ENCODE results near the gene SCIMP.
"Not testable (repeated sequence)": the region's sequence is repeated elsewhere in the genome, so short reads cannot be mapped to it uniquely, and the experiment has no call there.

Gene SCIMP

DNA sequence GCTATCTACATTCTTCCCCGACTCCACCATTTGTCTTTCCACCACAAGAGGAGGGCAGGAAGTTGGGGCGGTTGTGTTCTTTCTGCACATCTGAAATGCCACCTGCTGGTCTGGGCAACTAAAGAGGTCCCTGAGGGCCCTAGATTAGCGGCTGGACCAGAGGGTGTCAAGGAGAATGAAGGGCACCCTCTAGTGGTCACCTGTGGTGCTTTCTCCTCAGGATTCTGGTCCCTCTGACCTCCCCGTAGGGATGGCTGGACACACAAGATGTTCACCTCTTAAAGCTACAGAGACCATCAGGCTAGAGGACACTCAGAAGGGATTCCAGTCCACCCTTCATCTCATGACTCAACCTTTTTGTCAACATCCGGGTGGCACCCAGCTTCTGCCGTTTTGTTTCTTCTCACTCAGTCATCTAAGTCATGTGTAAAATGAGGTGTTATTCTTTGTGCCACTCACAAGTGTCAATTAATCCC lies 2.9 kb upstream of the SCIMP start:
- no peak for DNase-seq

DNA sequence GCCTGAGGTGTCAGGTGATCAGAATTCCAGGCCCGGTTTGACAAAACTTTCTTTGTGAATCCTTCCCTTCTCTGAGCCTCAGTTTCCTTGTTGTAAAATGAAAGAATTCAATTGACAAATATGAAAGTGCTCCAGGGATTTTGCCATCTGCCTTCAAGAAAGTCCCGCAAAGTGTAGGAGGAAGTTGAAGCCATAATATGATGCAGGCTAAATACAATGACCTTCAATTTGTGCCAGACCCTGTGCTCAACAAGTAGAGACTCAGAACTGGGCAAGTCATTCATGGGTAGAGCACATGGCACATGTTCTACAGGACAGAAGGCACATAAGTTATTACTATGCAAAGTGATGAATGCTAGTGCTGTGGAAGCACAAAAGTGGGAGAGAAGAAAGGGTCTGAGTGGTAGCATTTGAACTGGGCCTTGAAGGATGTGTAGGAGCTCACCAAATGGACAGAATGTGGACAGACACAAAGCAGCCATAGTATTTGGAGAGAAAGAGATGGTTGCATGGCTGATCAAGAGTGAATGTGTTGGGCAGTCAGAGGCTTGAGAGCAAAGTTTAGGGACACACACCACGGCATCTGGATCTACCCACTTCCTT lies 2.4 kb upstream of the SCIMP start:
- DNase-seq = no peak

GRCh38 chr17:5233492-5233891 lies 1.2 kb downstream of the SCIMP start:
- not testable (repeated sequence) for DNase-seq

DNA sequence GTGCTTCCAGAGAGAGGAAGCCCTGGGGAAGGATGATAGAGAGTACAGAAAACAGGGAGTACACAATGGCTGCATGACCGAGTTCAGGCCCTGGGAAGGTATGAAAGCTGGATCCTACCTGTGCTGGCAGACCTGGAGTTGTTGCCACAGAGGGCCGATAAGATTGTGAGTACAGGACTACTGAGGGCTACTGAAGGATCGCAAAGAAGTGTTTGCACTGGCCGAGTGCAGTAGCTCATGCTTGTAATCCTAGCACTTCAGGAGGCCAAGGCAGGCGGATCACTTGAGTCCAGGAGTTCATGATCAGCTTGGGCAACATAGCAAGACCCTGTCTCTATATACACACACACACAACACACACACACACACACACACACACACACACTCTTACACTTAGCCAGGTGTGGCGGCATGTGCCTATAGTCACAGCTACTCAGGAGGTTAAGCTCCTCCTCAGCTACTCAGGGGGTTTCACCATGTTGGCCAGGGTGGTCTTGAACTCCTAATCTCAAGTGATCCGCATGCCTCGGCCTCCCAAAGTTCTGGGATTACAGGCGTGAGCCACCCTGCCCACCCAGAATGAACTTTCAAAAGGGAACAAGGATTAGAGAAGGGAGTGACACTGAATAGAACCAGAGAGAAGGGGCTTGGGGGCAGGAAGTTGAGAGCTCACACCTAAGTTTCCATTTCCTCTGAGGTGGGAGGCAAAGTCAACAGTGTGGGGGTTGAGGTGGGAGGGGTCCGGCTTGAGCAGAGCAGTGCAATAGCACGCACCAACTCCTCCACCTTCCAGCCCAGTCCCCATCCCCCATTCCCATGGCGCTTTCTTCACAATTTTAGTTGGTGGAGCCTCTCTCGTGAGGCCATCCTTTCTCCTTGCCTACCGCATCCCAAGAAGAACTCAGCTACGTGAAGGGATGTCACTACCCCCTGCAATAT lies 7.5 kb downstream of the SCIMP start:
- no peak for DNase-seq

GRCh38 chr17:5225668-5226457 lies 8.8 kb downstream of the SCIMP start:
- DNase-seq = no peak

DNA sequence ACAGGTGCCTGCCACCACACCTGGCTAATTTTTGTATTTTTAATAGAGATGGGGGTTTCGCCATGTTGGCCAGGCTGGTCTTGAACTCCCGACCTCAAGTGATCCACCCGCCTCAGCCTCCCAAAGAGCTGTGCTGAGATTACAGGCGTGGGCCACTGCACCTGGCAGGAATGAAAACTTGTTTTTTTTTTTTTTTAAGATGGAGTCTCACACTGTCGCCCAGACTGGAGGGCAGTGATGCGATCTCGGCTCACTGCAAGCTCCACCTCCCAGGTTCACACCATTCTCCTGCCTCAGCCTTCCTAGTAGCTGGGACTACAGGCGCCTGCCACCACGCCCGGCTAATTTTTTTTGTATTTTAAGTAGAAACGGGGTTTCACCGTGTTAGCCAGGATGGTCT lies 12.7 kb downstream of the SCIMP start:
- not testable (repeated sequence) for DNase-seq

GRCh38 chr17:5220074-5220473 lies 14.6 kb downstream of the SCIMP start:
- no peak for DNase-seq

DNA sequence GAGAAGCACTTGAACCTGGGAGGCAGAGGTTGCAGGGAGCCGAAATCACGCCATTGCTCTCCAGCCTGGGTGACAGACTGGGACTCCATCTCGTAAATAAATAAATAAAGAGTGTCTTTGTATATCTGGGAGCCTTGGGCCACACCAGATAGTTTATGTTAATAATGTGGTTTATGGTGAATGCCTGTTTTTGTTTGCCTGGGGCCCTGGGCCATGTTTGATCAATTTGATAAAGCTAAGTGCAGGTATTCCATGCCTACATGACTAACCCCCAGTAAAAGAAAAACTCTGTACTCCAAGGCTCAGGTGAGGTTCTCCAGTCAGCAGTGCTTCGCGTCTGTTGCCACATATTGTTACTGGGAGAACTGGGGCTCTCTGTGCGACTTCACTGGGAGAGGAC lies 15.1 kb downstream of the SCIMP start:
- no peak for DNase-seq

DNA sequence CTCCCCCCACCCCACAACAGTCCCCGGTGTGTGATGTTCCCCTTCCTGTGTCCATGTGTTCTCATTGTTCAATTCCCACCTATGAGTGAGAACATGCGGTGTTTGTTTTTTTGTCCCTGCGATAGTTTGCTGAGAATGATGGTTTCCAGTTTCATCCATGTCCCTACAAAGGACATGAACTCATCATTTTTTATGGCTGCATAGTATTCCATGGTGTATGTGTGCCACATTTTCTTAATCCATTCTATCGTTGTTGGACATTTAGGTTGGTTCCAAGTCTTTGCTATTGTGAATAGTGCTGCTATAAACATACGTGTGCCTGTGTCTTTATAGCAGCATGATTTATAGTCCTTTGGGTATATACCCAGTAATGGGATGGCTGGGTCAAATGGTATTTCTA lies 17.1 kb downstream of the SCIMP start:
- DNase-seq = not testable (repeated sequence)

DNA sequence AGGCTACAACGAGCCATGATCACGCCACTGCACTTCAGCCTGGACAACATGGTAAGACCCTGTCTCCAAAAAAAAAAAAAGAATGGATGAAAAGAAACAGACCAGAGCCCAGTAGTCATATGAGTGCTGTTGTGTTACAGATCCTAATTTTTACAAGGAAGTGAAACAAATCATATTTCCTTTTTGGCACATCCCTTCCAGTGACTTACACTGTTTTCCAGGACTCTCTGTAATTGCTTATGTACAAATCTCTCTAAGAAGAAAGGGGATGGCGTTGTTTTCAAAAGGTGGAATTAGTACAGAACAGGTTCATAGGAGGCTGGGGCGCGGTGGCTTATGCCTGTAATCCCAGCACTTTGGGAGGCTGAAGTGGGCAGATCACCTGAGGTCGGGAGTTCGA lies 23.2 kb downstream of the SCIMP start:
- no peak for DNase-seq

DNA sequence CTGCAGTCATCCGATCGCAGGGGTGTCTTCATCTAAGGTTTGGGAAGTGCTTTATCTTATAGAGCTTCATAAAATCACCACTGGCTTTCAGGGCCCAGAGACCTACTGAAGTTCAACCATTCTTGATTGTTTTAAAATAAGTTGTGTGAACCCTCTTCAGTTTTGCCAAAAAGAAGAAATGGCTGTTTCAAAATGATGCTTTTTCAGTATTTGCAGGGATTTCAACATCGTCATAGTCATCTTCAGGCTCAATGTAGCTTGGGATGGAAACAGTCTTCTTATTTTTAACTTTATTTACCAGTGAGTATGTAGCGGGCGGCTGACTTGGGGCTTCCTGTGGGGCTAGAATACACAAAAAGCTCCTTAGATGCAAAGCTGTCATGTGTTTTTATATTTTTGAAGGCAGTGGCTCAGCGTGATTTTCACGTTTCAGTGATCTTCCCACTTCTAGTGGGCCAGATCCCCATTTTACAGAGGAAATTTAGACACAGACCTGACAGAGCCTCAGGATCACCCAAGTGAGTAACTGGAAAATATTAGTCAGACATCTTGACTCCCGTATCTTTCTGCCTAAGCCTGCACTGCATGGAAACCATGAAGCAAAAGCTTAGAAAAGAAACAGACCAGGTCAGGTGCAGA lies 23.9 kb downstream of the SCIMP start:
- no peak for DNase-seq

DNA sequence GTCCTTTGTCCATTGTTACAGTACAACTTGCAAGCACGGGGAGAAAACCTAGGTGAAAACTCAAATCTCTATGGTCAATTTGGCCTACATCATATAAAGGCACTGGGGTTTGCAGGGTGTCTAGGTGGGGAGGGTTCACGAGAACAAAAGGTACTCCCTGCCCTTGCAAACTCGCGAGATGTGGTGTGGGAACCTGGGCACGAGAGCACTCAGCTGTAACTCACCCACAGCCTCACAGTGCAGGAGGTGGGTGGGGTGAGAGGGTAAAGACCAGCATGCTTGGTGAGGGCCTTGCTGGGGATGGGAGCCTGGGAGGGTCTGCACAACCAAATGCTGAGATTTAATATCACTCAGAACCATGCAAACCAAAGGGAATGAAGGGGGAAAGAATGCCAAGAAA lies 24.6 kb downstream of the SCIMP start:
- no peak for DNase-seq

DNA sequence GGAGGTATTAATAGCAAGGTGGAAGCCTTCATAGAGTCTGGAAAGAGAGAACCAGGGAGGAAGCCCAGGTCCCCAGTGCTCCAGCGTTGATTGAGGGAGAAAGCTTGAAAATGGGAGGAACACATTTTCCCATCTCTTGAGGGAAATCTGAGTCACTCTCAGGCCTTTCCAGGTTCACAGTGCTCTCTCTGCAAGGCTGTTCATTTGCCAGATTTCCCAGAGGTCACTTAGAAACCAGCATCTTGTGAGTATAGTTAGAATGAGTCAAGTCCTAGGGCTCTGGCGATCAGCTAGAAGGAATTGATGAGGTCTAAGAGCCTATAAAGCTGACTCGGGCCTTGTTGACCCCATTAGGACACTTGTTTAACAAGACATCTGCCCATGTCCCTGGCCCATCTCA lies 25.3 kb downstream of the SCIMP start:
- no peak for DNase-seq

GRCh38 chr17:5203908-5204294 lies 30.8 kb downstream of the SCIMP start:
- no peak for DNase-seq

- DNase-seq = no peak
These were observed 31.3 kb downstream of the SCIMP start for GRCh38 chr17:5203178-5203907.

DNA sequence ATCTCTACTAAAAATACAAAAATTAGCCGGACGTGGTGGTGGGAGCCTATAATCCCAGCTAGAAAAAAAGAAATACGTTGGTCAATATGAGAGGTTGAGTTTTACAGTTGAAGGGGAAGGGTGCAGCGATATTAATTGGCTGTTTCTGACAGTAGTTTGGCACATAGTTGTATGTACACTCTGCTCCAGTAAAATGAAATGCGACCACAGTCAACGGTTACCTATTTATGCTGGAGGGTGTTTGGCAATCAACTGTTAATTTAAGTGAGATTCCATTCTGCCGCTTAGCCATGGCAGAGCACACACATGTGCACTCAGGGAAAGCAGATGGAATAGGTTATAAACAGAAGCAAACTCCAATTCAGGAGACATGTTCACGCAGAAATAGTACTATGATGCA lies 33.6 kb downstream of the SCIMP start:
- no peak for DNase-seq

- DNase-seq = no peak
These were observed 34.3 kb downstream of the SCIMP start for GRCh38 chr17:5200360-5200759.

- DNase-seq = no peak
These were observed 36.2 kb downstream of the SCIMP start for GRCh38 chr17:5198472-5198871.

DNA sequence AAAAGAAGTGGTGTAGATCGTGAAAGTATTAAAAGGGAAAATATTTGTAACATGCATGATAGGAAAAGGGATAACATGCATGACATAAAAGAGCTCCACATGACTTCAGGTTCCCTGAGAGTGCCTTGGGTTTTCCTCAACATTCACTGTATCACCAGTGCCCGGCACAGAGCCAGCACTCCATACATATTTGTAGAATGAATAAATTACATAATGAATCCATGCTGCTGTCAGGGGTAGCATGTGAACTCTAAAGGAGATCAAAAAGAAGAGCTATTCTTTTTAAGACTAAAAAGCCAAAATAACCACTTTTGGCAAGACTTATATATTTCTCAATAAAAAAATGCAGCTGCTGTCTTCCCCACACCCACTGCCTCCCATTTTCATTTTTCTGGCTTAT lies 40.3 kb downstream of the SCIMP start:
- DNase-seq = no peak

DNA sequence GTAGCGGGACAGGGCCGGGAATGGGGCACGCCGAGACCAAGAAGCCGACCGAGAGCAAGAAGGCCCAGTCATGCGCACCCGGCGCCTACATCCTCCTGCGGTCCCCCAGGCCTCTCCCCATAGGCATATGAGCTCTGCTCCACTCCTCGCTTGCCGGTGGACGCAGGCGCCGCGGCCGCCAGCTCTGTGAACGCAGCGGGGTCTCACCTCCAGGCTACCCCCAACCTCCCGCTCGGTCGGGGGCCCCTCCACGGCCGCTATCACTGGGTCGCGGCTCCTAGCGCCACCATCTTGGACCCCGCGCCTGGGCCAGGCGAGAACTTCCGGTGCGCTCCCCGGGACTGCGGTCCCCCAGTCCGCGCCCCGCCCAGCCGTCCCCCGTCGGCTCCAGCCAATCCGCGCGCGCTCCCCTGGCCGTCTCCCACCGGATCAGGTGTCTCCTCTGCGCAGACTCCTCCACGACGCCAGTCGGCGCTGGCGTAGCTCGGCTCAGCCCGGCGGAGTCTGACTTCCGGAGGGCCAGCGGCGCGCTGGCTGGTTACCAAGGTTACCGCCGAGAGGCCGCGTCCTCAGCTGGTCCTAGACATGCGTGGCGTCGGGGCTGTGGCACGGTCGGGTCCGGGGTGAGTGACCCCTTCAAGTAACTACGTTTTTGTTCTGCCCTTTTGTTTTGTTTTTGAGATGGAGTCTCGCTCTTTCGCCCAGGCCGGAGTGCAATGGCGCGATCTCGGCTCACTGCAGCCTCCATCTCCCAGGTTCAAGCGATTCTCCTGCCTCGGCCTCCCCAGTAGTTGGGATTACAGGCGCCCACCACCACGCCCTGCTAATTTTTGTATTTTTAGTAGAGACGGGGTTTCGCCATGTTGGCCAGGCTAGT lies 42.9 kb downstream of the SCIMP start, which contains the start of gene ZNF594:
Gene ZNF594 (minus strand): TSS at position 328 of the 877 bp plus-strand sequence. CDS start 7,612 bp downstream, outside the sequence.
- DNase-seq = peak; percentile 91 to 92

GRCh38 chr17:5184288-5184687 lies 50.4 kb downstream of the SCIMP start:
- DNase-seq = no peak

Measured in hippocampal formation (tissue), 2 donors.